IMR-90 (cell line): ENCODE results near the gene SAA1. TPM values are rescaled to one million over a fixed set of nuclear protein-coding genes. Genes with fewer than 3 reads are reported as not detected.

Experiments
- ATAC-seq: fragments of 200-7000 bp; cut with Tn5 transposase; 2 replicates; pipeline ENCODE4 v1.9.1; 2020; ENCODE audit warnings: low read depth, mild to moderate bottlenecking, moderate library complexity
- BruUV-seq: library from RNA; stranded (reverse); fragments of 400-500 nt; replicated peaks from 2 replicates; lab custom pipeline; 2021; lab: Mats Ljungman, UMichigan
- CTCF ChIA-PET: fragments of 300-600 bp; formaldehyde crosslinking; extraction: SDS; loops from one replicate; lab custom pipeline; 2021; ENCODE audit warnings: antibody characterized with exemption; lab: Yijun Ruan, JAX
- POLR2A ChIA-PET: fragments of 300-600 bp; sonication (Branson Sonifier 250); formaldehyde crosslinking; loops from one replicate; lab custom pipeline; 2022; ENCODE audit warnings: antibody characterized with exemption; ENCODE audit not compliant: unreplicated experiment; lab: Charles Lee
- DNase-seq: peaks from one replicate; pipeline ENCODE4 v3.0.0; 2013
- H2AFZ ChIP-seq: replicated peaks from 2 replicates; pipeline ENCODE3; 2013; ENCODE audit warnings: low read length, mild to moderate bottlenecking; ENCODE audit not compliant: poor library complexity
- H2AK5ac ChIP-seq: 2 replicates; pipeline ENCODE4 v1.6.1; 2013; ENCODE audit warnings: low read depth, low read length, inconsistent platforms
- H2AK9ac ChIP-seq: replicated peaks from 2 replicates; pipeline ENCODE3; 2013; ENCODE audit warnings: mild to moderate bottlenecking, low read depth, low read length, moderate library complexity; ENCODE audit not compliant: poor library complexity
- H2BK120ac ChIP-seq: 2 replicates; pipeline ENCODE4 v1.6.1; 2013; ENCODE audit warnings: low read depth, low read length, inconsistent platforms
- H2BK15ac ChIP-seq: 3 replicates; pipeline ENCODE4 v1.6.1; 2013; ENCODE audit warnings: low read depth, low read length, inconsistent platforms
- H2BK20ac ChIP-seq: 2 replicates; pipeline ENCODE4 v1.6.1; 2013; ENCODE audit warnings: low read depth, mild to moderate bottlenecking, inconsistent platforms, low read length, moderate library complexity
- H2BK5ac ChIP-seq: 2 replicates; pipeline ENCODE4 v1.6.1; 2013; ENCODE audit warnings: mild to moderate bottlenecking, low read depth, low read length, inconsistent platforms; ENCODE audit not compliant: poor library complexity, severe bottlenecking
- H3K14ac ChIP-seq: replicated peaks from 2 replicates; pipeline ENCODE4 v1.6.1; 2013; ENCODE audit warnings: low read depth, low read length, inconsistent platforms
- H3K18ac ChIP-seq: 2 replicates; pipeline ENCODE4 v1.6.1; 2013; ENCODE audit warnings: low read depth, low read length, control low read depth
- H3K23ac ChIP-seq: 2 replicates; pipeline ENCODE4 v1.6.1; 2013; ENCODE audit warnings: low read depth, low read length, inconsistent platforms
- H3K27ac ChIP-seq: 2 replicates; pipeline ENCODE4 v1.5.1; 2013; ENCODE audit warnings: mild to moderate bottlenecking, control low read depth, low read length; ENCODE audit not compliant: insufficient read depth
- H3K27me3 ChIP-seq: 2 replicates; pipeline ENCODE4 v1.6.1; 2013; ENCODE audit warnings: low read length; ENCODE audit not compliant: control insufficient read depth, insufficient read depth
- H3K36me3 ChIP-seq: 2 replicates; pipeline ENCODE4 v1.6.1; 2013; ENCODE audit warnings: low read length, mixed read lengths; ENCODE audit not compliant: control insufficient read depth, insufficient read depth
- H3K4ac ChIP-seq: 2 replicates; pipeline ENCODE4 v1.6.1; 2013; ENCODE audit warnings: low read depth, low read length, inconsistent platforms
- H3K4me1 ChIP-seq: 2 replicates; pipeline ENCODE4 v1.6.1; 2013; ENCODE audit warnings: low read length, mixed read lengths; ENCODE audit not compliant: control insufficient read depth, insufficient read depth
- H3K4me2 ChIP-seq: 2 replicates; pipeline ENCODE4 v1.6.1; 2013; ENCODE audit warnings: low read depth, mild to moderate bottlenecking, control low read depth, low read length, moderate library complexity
- H3K4me3 ChIP-seq: 2 replicates; pipeline ENCODE4 v1.5.1; 2013; ENCODE audit warnings: low read depth, mild to moderate bottlenecking, control low read depth, low read length, moderate library complexity; ENCODE audit not compliant: insufficient read depth
- H3K56ac ChIP-seq: 2 replicates; pipeline ENCODE4 v1.6.1; 2013; ENCODE audit warnings: low read length, inconsistent platforms; ENCODE audit not compliant: insufficient read depth; ENCODE audit errors: extremely low read depth
- H3K79me1 ChIP-seq, 2 experiments: 2 replicates each; pipeline ENCODE4 v1.6.1; 2013; ENCODE audit warnings: low read length in 2 of 2, inconsistent platforms in 1 of 2, low read depth in 1 of 2
- H3K9ac ChIP-seq: 2 replicates; pipeline ENCODE4 v1.6.1; 2013; ENCODE audit warnings: low read depth, low read length, control low read depth
- H3K9me1 ChIP-seq: 2 replicates; pipeline ENCODE4 v1.6.1; 2013; ENCODE audit warnings: low read length, inconsistent platforms; ENCODE audit not compliant: insufficient read depth
- H3K9me3 ChIP-seq: 2 replicates; pipeline ENCODE4 v1.6.1; 2013; ENCODE audit warnings: low read length; ENCODE audit not compliant: control insufficient read depth, insufficient read depth
- H4K20me1 ChIP-seq: 2 replicates; pipeline ENCODE4 v1.6.1; 2013; ENCODE audit warnings: low read length, inconsistent platforms; ENCODE audit not compliant: insufficient read depth
- H4K5ac ChIP-seq: 2 replicates; pipeline ENCODE4 v1.6.1; 2013; ENCODE audit warnings: mild to moderate bottlenecking, low read depth, low read length, control low read depth
- H4K8ac ChIP-seq, 2 experiments: 2 replicates each; pipeline ENCODE4 v1.6.1; 2013; ENCODE audit warnings: low read depth in 2 of 2, low read length in 2 of 2, control low read depth in 1 of 2, inconsistent platforms in 1 of 2
- H4K91ac ChIP-seq: 2 replicates; pipeline ENCODE4 v1.6.1; 2013; ENCODE audit warnings: low read depth, low read length, inconsistent platforms; ENCODE audit not compliant: insufficient read depth
- BHLHE40 ChIP-seq: fragments of 150-350 bp; IDR thresholded peaks from 2 replicates; pipeline ENCODE4 v1.6.1; 2016; ENCODE audit warnings: mild to moderate bottlenecking, low read depth, low read length
- CEBPB ChIP-seq: IDR thresholded peaks from 2 replicates; pipeline ENCODE4 v1.6.1; 2012; ENCODE audit warnings: low read depth, low read length, improper control_type of control experiment
- CHD1 ChIP-seq: IDR thresholded peaks from 2 replicates; pipeline ENCODE4 v1.6.1; 2012; ENCODE audit warnings: low read depth, low read length, improper control_type of control experiment
- CTCF ChIP-seq: conservative IDR thresholded peaks from 2 replicates; pipeline ENCODE4 v1.5.1; 2012; ENCODE audit warnings: mild to moderate bottlenecking, low read depth, low read length, improper control_type of control experiment
- ELK1 ChIP-seq: fragments of 150-350 bp; IDR thresholded peaks from 2 replicates; pipeline ENCODE4 v1.6.1; 2016; ENCODE audit warnings: low read depth, mild to moderate bottlenecking, low read length, moderate library complexity, borderline replicate concordance
- FOS ChIP-seq: fragments of 150-350 bp; IDR thresholded peaks from 2 replicates; pipeline ENCODE4 v1.6.1; 2016; ENCODE audit warnings: low read depth, low read length
- MAFK ChIP-seq: IDR thresholded peaks from 2 replicates; pipeline ENCODE4 v1.6.1; 2012; ENCODE audit warnings: low read depth, low read length, improper control_type of control experiment
- MXI1 ChIP-seq: IDR thresholded peaks from 2 replicates; pipeline ENCODE4 v1.6.1; 2012; ENCODE audit warnings: low read depth, mild to moderate bottlenecking, low read length, moderate library complexity, borderline replicate concordance
- NFE2L2 ChIP-seq: fragments of 150-350 bp; IDR thresholded peaks from 2 replicates; pipeline ENCODE4 v1.6.1; 2016; ENCODE audit warnings: low read depth, mild to moderate bottlenecking, low read length
- POLR2A ChIP-seq: IDR thresholded peaks from 2 replicates; pipeline ENCODE4 v1.6.1; 2012; ENCODE audit warnings: mild to moderate bottlenecking, low read depth, low read length
- RAD21 ChIP-seq: IDR thresholded peaks from 2 replicates; pipeline ENCODE4 v1.6.1; 2012; ENCODE audit warnings: low read length, improper control_type of control experiment
- RCOR1 ChIP-seq: IDR thresholded peaks from 2 replicates; pipeline ENCODE4 v1.6.1; 2012; ENCODE audit warnings: mild to moderate bottlenecking, low read length, improper control_type of control experiment; ENCODE audit not compliant: insufficient replicate concordance
- RFX5 ChIP-seq: IDR thresholded peaks from 2 replicates; pipeline ENCODE4 v1.8.0; 2012; ENCODE audit warnings: low read depth, mild to moderate bottlenecking, low read length, moderate library complexity
- SMC3 ChIP-seq: fragments of 150-350 bp; IDR thresholded peaks from 2 replicates; pipeline ENCODE4 v1.6.1; 2016; ENCODE audit warnings: low read depth, mild to moderate bottlenecking, antibody characterized with exemption, low read length, moderate library complexity
- USF2 ChIP-seq: fragments of 150-350 bp; IDR thresholded peaks from 2 replicates; pipeline ENCODE4 v1.6.1; 2017; ENCODE audit warnings: mild to moderate bottlenecking, antibody characterized with exemption, low read length, low read depth
- WGBS, 2 experiments: methylation state at CpG; one replicate each; pipeline versions ENCODE4 v1.1.5 to v1.1.7; 2013; ENCODE audit warnings: missing lambda C conversion rate in 2 of 2; ENCODE audit not compliant: insufficient read length in 1 of 2; ENCODE audit errors: extremely low coverage in 2 of 2; 5-methylcytosine and 5-hydroxymethylcytosine counted together
- dilution Hi-C: fragments of 300-500 bp; cut with HindIII; formaldehyde crosslinking; loops from one replicate; pipeline ENCODE4 v1.14.3; 2018; ENCODE audit warnings: low sequenced_read_pairs; ENCODE audit not compliant: unreplicated experiment
- in situ Hi-C: fragments of 300-500 bp; cut with MboI; formaldehyde crosslinking; loops from 3 replicates; pipeline ENCODE4 v1.14.3; 2019; ENCODE audit warnings: low sequenced_read_pairs, inconsistent platforms, mixed read lengths
- intact Hi-C: fragments of 100-400 bp; cut with micrococcal nuclease; formaldehyde crosslinking; loops from 2 replicates; pipeline ENCODE4 v1.10.0; 2022
- polyA plus RNA-seq, 3 experiments: library from polyadenylated mRNA; depleted of rRNA; stranded (reverse); fragments of >200 nt; gene quantifications; 2 replicates each; pipeline ENCODE4 v1.2.3, GENCODE V29; 2012; ENCODE audit warnings: low replicate concordance in 1 of 3
- total RNA-seq: library from RNA; depleted of rRNA; stranded (reverse); fragments of >200 nt; gene quantifications from 2 replicates; pipeline ENCODE4 v1.2.3, GENCODE V29; 2012

SAA1 gene
- total and polyA plus RNA-seq, 2 of the 4 experiments (the other 2 are of a cell fraction) = not detected

- no peak overlapping the region for H4K8ac ChIP-seq
- no peaks in the 10 kb centered on the region for H3K9me1 ChIP-seq
- ATAC-seq (no peak), DNase-seq (no peak)
- no peaks in the 10 kb centered on the region for H3K36me3 ChIP-seq
- ChIA-PET POLR2A (no interaction called here), CTCF (interaction anchor here (1.0 kb wide), 1 partner anchor 20 kb away, joined by 3 read pairs; no protein-coding TSS in a partner anchor)
- H2BK20ac ChIP-seq = no peak overlapping the region
- H3K23ac ChIP-seq = no peak overlapping the region
- H4K20me1 ChIP-seq = no peaks in the 10 kb centered on the region
- dilution Hi-C loops (no loop called here), in situ Hi-C loops (no loop called here), intact Hi-C loops (no loop called here)
- no peak overlapping the region for H2AK9ac ChIP-seq
- H2AK5ac ChIP-seq = no peak overlapping the region
- no CpG with 5 or more reads among the region's 3 CpGs for WGBS, 2 experiments
- H3K9ac ChIP-seq = no peak overlapping the region
- H3K18ac ChIP-seq = no peak overlapping the region
- H3K4ac ChIP-seq = no peak overlapping the region
- no peaks in the 10 kb centered on the region; the same call in 1 of the 2 replicates for H3K27me3 ChIP-seq
- H3K27ac ChIP-seq = no peak overlapping the region
- H3K4me2 ChIP-seq = no peak overlapping the region
- no peak overlapping the region for H2AFZ ChIP-seq
- no peak overlapping the region for H3K4me3 ChIP-seq
- H3K14ac ChIP-seq = no peak overlapping the region
- no peak for TF ChIP-seq RAD21
- TF ChIP-seq NFE2L2 = no peak
- TF ChIP-seq RCOR1 = no peak
- no peak for TF ChIP-seq ELK1
- no peak for TF ChIP-seq MXI1
- no peak for TF ChIP-seq RFX5
- TF ChIP-seq FOS = no peak
- no peak for TF ChIP-seq MAFK
- no peak for TF ChIP-seq BHLHE40
- TF ChIP-seq USF2 = no peak
- TF ChIP-seq POLR2A = no peak
- TF ChIP-seq SMC3 = no peak
- no peak for TF ChIP-seq CEBPB
- no peak for TF ChIP-seq CTCF
- TF ChIP-seq CHD1 = no peak
- H4K5ac ChIP-seq = no peak overlapping the region
- H3K4me1 ChIP-seq = no peaks in the 10 kb centered on the region
- no peak overlapping the region for H2BK15ac ChIP-seq
- H4K91ac ChIP-seq = no peak overlapping the region
- BruUV-seq = no TSS peak
- no peaks in the 10 kb centered on the region for H3K79me1 ChIP-seq
- no peak overlapping the region for H2BK5ac ChIP-seq
- H3K9me3 ChIP-seq = no peaks in the 10 kb centered on the region
- no peak overlapping the region for H3K56ac ChIP-seq
- no peak overlapping the region for H2BK120ac ChIP-seq
Observed at GRCh38 chr11:18223591-18224387, 42.3 kb upstream of the SAA1 start.
